B cell (primary cell): ENCODE data around the gene TMEM132E. TPM values are rescaled to one million over a fixed set of nuclear protein-coding genes. Genes with fewer than 3 reads are reported as not detected.

Source experiments
- ATAC-seq: fragments of 200-7000 bp; cut with Tn5 transposase; one replicate; pipeline ENCODE4 v1.10.0; 2021; ENCODE audit warnings: low read depth, mild to moderate bottlenecking, moderate number of reproducible peaks, moderate library complexity
- CTCF ChIA-PET: fragments of 350-600 bp; sonication (Branson Sonifier 250); formaldehyde crosslinking; loops from one replicate; lab custom pipeline; 2021; ENCODE audit warnings: antibody characterized with exemption, inconsistent platforms; lab: Charles Lee
- POLR2A ChIA-PET: fragments of 350-600 bp; sonication (Branson Sonifier 250); formaldehyde crosslinking; loops from one replicate; lab custom pipeline; 2021; ENCODE audit warnings: antibody characterized with exemption; lab: Charles Lee
- DNase-seq: peaks from one replicate; pipeline ENCODE4 v3.0.0; 2013
- H2AFZ ChIP-seq: 2 replicates; pipeline ENCODE4 v1.6.1; 2012; ENCODE audit warnings: mild to moderate bottlenecking, low read depth, low read length; ENCODE audit not compliant: insufficient read depth, poor library complexity, severe bottlenecking
- H3K27ac ChIP-seq, 2 donors: 1 replicate in 1 of 2; 2 replicates in 1 of 2; pipeline ENCODE4 v1.5.1; 2012 to 2013; ENCODE audit warnings: low read length in 2 of 2, mild to moderate bottlenecking in 2 of 2, moderate library complexity in 1 of 2
- H3K27me3 ChIP-seq, 4 experiments: fragments of 200-600 bp in 1 of 4; sonication (generic) in 1 of 4; replicated peaks in 1 of 4; 1 replicate in 2 of 4; 2 replicates in 2 of 4; pipeline versions ENCODE4 v1.6.1 to v1.7.0; 2013 to 2016; ENCODE audit warnings: low read length in 3 of 4, mild to moderate bottlenecking in 2 of 4, mixed read lengths in 1 of 4, moderate library complexity in 1 of 4; ENCODE audit not compliant: insufficient read depth in 4 of 4, control insufficient read depth in 3 of 4; ENCODE audit errors: control extremely low read depth in 1 of 4
- H3K36me3 ChIP-seq, 2 experiments: replicated peaks in 1 of 2; 1 replicate in 1 of 2; 2 replicates in 1 of 2; pipeline versions ENCODE4 v1.6.1 to v1.7.1; 2013; ENCODE audit warnings: low read length in 1 of 2; ENCODE audit not compliant: insufficient read depth in 2 of 2, control insufficient read depth in 1 of 2; ENCODE audit errors: control extremely low read depth in 1 of 2, extremely low read depth in 1 of 2
- H3K4me1 ChIP-seq, 2 donors: fragments of 200-600 bp in 1 of 2; sonication (generic) in 1 of 2; 1 replicate in 1 of 2; 2 replicates in 1 of 2; pipeline versions ENCODE4 v1.5.1 to v1.6.1; 2013 to 2017; ENCODE audit warnings: low read length in 2 of 2; ENCODE audit not compliant: control insufficient read depth in 2 of 2, insufficient read depth in 2 of 2
- H3K4me2 ChIP-seq: replicated peaks from 2 replicates; pipeline ENCODE3; 2012; ENCODE audit warnings: mild to moderate bottlenecking, low read depth, low read length; ENCODE audit not compliant: poor library complexity, severe bottlenecking
- H3K4me3 ChIP-seq, 5 experiments: fragments of 200-600 bp in 1 of 5; sonication (generic) in 1 of 5; 1 replicate in 3 of 5; 2 replicates in 2 of 5; pipeline versions ENCODE4 v1.5.1 to v1.7.0; 2011 to 2016; ENCODE audit warnings: low read length in 4 of 5, mild to moderate bottlenecking in 4 of 5, low read depth in 2 of 5, control low read depth in 1 of 5, moderate library complexity in 1 of 5; ENCODE audit not compliant: insufficient read depth in 1 of 5; ENCODE audit errors: control extremely low read depth in 1 of 5, extremely low read depth in 1 of 5
- H3K79me2 ChIP-seq: fragments of 200-600 bp; sonication (generic); one replicate; pipeline ENCODE4 v1.6.0; 2016; ENCODE audit warnings: low read length; ENCODE audit not compliant: control insufficient read depth, insufficient read depth
- H3K9ac ChIP-seq: fragments of 200-600 bp; sonication (generic); 2 replicates; pipeline ENCODE4 v1.6.1; 2017; ENCODE audit warnings: mild to moderate bottlenecking, low read length, moderate library complexity
- H3K9me3 ChIP-seq, 3 donors: one replicate each; pipeline versions ENCODE4 v1.6.1 to v1.7.1; 2013; ENCODE audit warnings: low read length in 2 of 3; ENCODE audit not compliant: control insufficient read depth in 2 of 3, insufficient read depth in 1 of 3; ENCODE audit errors: control extremely low read depth in 1 of 3
- H4K20me1 ChIP-seq: 2 replicates; pipeline ENCODE4 v1.6.0; 2012; ENCODE audit warnings: mild to moderate bottlenecking, low read length; ENCODE audit not compliant: insufficient read depth, control insufficient read depth, poor library complexity, severe bottlenecking
- H3K27ac Mint-ChIP-seq: one replicate; pipeline ENCODE4 v1.8.0; 2021; ENCODE audit warnings: mixed read lengths
- H3K27me3 Mint-ChIP-seq: one replicate; pipeline ENCODE4 v1.8.0; 2021; ENCODE audit warnings: mixed read lengths
- H3K4me1 Mint-ChIP-seq: one replicate; pipeline ENCODE4 v1.8.0; 2021; ENCODE audit warnings: mixed read lengths
- H3K4me3 Mint-ChIP-seq: one replicate; pipeline ENCODE4 v1.8.0; 2021; ENCODE audit warnings: mixed read lengths
- H3K9me3 Mint-ChIP-seq: one replicate; pipeline ENCODE4 v1.8.0; 2022; ENCODE audit warnings: mixed read lengths; ENCODE audit not compliant: insufficient read depth
- CTCF ChIP-seq: fragments of 200-600 bp; IDR thresholded peaks from one replicate; pipeline ENCODE4 v1.8.0; 2022; ENCODE audit warnings: antibody characterized with exemption, mild to moderate bottlenecking
- EZH2 ChIP-seq: IDR thresholded peaks from 2 replicates; pipeline ENCODE4 v1.6.1; 2012; ENCODE audit warnings: borderline replicate concordance, low read depth, mild to moderate bottlenecking, moderate library complexity, low read length; ENCODE audit not compliant: insufficient read depth, poor library complexity, severe bottlenecking
- WGBS: methylation state at CpG from one replicate; pipeline ENCODE4 v1.1.5; 2013; ENCODE audit warnings: missing lambda C conversion rate; ENCODE audit not compliant: insufficient coverage; 5-methylcytosine and 5-hydroxymethylcytosine counted together
- intact Hi-C: fragments of 100-400 bp; cut with micrococcal nuclease; formaldehyde crosslinking; loops from one replicate; pipeline ENCODE4 v1.10.0; 2022
- polyA plus RNA-seq: library from polyadenylated mRNA; depleted of rRNA; stranded (reverse); fragments of >200 nt; gene quantifications from 2 replicates; pipeline ENCODE4 v1.2.3, GENCODE V29; 2012
- total RNA-seq, 2 donors: library from RNA; stranded (reverse); fragments of 120-200 nt in 1 of 2; gene quantifications; 1 replicate in 1 of 2; 2 replicates in 1 of 2; pipeline versions ENCODE4 v1.2.3 to v1.2.4, GENCODE V29; 2013 to 2022

Gene TMEM132E
- total and polyA plus RNA-seq, 2 donors (not counting 1 experiment from before 2014, with no cell fraction given): not detected

- no peaks in the 10 kb centered on the region for H3K4me1 ChIP-seq
- no peak overlapping the region for H3K4me3 ChIP-seq
- ChIA-PET CTCF (interaction anchor here (1.3 kb wide), 1 partner anchor 417 kb away, joined by 4 read pairs; the partner anchor contains the start of gene LIG3), POLR2A (no interaction called here)
- TF ChIP-seq EZH2: no peak
- peak; percentile 61 for TF ChIP-seq CTCF
- no peaks in the 10 kb centered on the region for H3K36me3 ChIP-seq
- no peaks in the 10 kb centered on the region for H3K9me3 Mint-ChIP-seq
- H4K20me1 ChIP-seq: no peaks in the 10 kb centered on the region
- no peak overlapping the region for H3K27ac ChIP-seq
- H2AFZ ChIP-seq: no peak overlapping the region
- no peak overlapping the region for H3K4me2 ChIP-seq
- intact Hi-C loops: loop anchor here (5.0 kb wide), 1 partner anchor 420 kb away; the partner anchor contains the start of gene LIG3
- WGBS: 40% methylated on average over 1 of the region's 2 CpGs
- peaks cover 13% of the 10 kb centered on the region for H3K27me3 Mint-ChIP-seq
- H3K4me1 Mint-ChIP-seq: no peaks in the 10 kb centered on the region
- no peaks in the 10 kb centered on the region for H3K9me3 ChIP-seq
- ATAC-seq (no peak), DNase-seq (peak; percentile 18)
- H3K27ac Mint-ChIP-seq: no peak overlapping the region
- H3K79me2 ChIP-seq: no peaks in the 10 kb centered on the region
- H3K9ac ChIP-seq: no peak overlapping the region
- peaks cover 0 to 14% (median 8%) of the 10 kb centered on the region in 4 experiments for H3K27me3 ChIP-seq
- no peak overlapping the region for H3K4me3 Mint-ChIP-seq
Observed at GRCh38 chr17:34562387-34562786, 17.0 kb upstream of the TMEM132E start.

GRCh38 chr17:34565713-34566112 is 13.7 kb upstream of the TMEM132E start:
- no peak for DNase-seq
- CTCF ChIA-PET: no interaction called here
- H3K27ac ChIP-seq: no peak overlapping the region
- no peaks in the 10 kb centered on the region for H3K9me3 ChIP-seq
- H3K4me1 ChIP-seq: no peaks in the 10 kb centered on the region
- Mint-ChIP-seq H3K27me3 (peaks cover 17% of the 10 kb centered on the region), H3K27ac (no peak overlapping the region), H3K9me3 (no peaks in the 10 kb centered on the region), H3K4me1 (no peaks in the 10 kb centered on the region), H3K4me3 (no peak overlapping the region)
- H3K4me2 ChIP-seq: no peak overlapping the region
- H4K20me1 ChIP-seq: no peaks in the 10 kb centered on the region
- H3K9ac ChIP-seq: no peak overlapping the region
- no peaks in the 10 kb centered on the region for H3K79me2 ChIP-seq
- no peaks in the 10 kb centered on the region for H3K36me3 ChIP-seq
- no peak for ATAC-seq
- no peak for TF ChIP-seq CTCF
- TF ChIP-seq EZH2: no peak
- intact Hi-C loops: no loop called here
- POLR2A ChIA-PET: no interaction called here
- no peak overlapping the region for H2AFZ ChIP-seq
- peaks cover 0 to 14% (median 11%) of the 10 kb centered on the region in 4 experiments for H3K27me3 ChIP-seq
- WGBS: no CpG with 5 or more reads among the region's 1 CpG
- H3K4me3 ChIP-seq: no peak overlapping the region
